HEK293 (cell line): ENCODE data around the gene NDUFB10.

ENCODE experiments used
- KLF1 ChIP-seq: fragments of 450-650 bp; formaldehyde crosslinking; IDR thresholded peaks from 2 replicates; pipeline ENCODE4 v1.5.1; 2016; ENCODE audit warnings: missing biosample characterization, missing genetic modification characterization
- KLF10 ChIP-seq: fragments of 450-650 bp; IDR thresholded peaks from 2 replicates; pipeline ENCODE4 v1.5.1; 2018; ENCODE audit warnings: missing biosample characterization, mild to moderate bottlenecking, missing genetic modification characterization
- PATZ1 ChIP-seq: fragments of 450-650 bp; formaldehyde crosslinking; IDR thresholded peaks from 2 replicates; pipeline ENCODE4 v1.5.1; 2016; ENCODE audit warnings: missing biosample characterization, missing genetic modification characterization
- PRDM4 ChIP-seq: fragments of 450-650 bp; formaldehyde crosslinking; IDR thresholded peaks from 2 replicates; pipeline ENCODE4 v1.5.1; 2017; ENCODE audit warnings: missing biosample characterization, missing genetic modification characterization
- RBAK ChIP-seq: fragments of 450-650 bp; formaldehyde crosslinking; IDR thresholded peaks from 2 replicates; pipeline ENCODE4 v1.5.1; 2016; ENCODE audit warnings: missing biosample characterization, missing genetic modification characterization
- SCRT2 ChIP-seq: fragments of 450-650 bp; formaldehyde crosslinking; IDR thresholded peaks from 2 replicates; pipeline ENCODE4 v1.5.1; 2016; ENCODE audit warnings: missing biosample characterization, missing genetic modification characterization
- ZBTB11 ChIP-seq: fragments of 450-650 bp; formaldehyde crosslinking; conservative IDR thresholded peaks from 2 replicates; pipeline ENCODE4 v1.5.1; 2016; ENCODE audit warnings: low read depth, missing biosample characterization, missing genetic modification characterization
- ZBTB8A ChIP-seq: fragments of 450-650 bp; formaldehyde crosslinking; IDR thresholded peaks from 2 replicates; pipeline ENCODE4 v1.5.1; 2016; ENCODE audit warnings: missing biosample characterization, missing genetic modification characterization
- ZEB2 ChIP-seq: fragments of 450-650 bp; formaldehyde crosslinking; IDR thresholded peaks from 2 replicates; pipeline ENCODE4 v1.5.1; 2016; ENCODE audit warnings: missing biosample characterization, missing genetic modification characterization
- ZFHX2 ChIP-seq: fragments of 450-650 bp; formaldehyde crosslinking; conservative IDR thresholded peaks from 2 replicates; pipeline ENCODE4 v1.5.1; 2016; ENCODE audit warnings: missing biosample characterization, missing genetic modification characterization
- ZFP69B ChIP-seq: fragments of 450-650 bp; formaldehyde crosslinking; IDR thresholded peaks from 2 replicates; pipeline ENCODE4 v1.5.1; 2016; ENCODE audit warnings: missing biosample characterization, missing genetic modification characterization
- ZNF138 ChIP-seq: fragments of 450-650 bp; formaldehyde crosslinking; IDR thresholded peaks from 2 replicates; pipeline ENCODE4 v1.5.1; 2016; ENCODE audit warnings: missing biosample characterization, missing genetic modification characterization, borderline replicate concordance
- ZNF148 ChIP-seq: fragments of 450-650 bp; formaldehyde crosslinking; IDR thresholded peaks from 2 replicates; pipeline ENCODE4 v1.5.0; 2017; ENCODE audit warnings: missing biosample characterization, missing genetic modification characterization, borderline replicate concordance
- ZNF2 ChIP-seq: fragments of 450-650 bp; formaldehyde crosslinking; IDR thresholded peaks from 2 replicates; pipeline ENCODE4 v1.5.1; 2016; ENCODE audit warnings: missing biosample characterization, missing genetic modification characterization
- ZNF292 ChIP-seq: fragments of 450-650 bp; formaldehyde crosslinking; IDR thresholded peaks from 2 replicates; pipeline ENCODE4 v1.5.1; 2016; ENCODE audit warnings: low read depth, missing biosample characterization, missing genetic modification characterization, borderline replicate concordance
- ZNF362 ChIP-seq: fragments of 450-650 bp; formaldehyde crosslinking; IDR thresholded peaks from 2 replicates; pipeline ENCODE4 v1.5.1; 2016; ENCODE audit warnings: missing biosample characterization, missing genetic modification characterization
- ZNF398 ChIP-seq: fragments of 450-650 bp; formaldehyde crosslinking; IDR thresholded peaks from 2 replicates; pipeline ENCODE4 v1.5.1; 2017; ENCODE audit warnings: missing biosample characterization, missing genetic modification characterization
- ZNF610 ChIP-seq: fragments of 450-650 bp; formaldehyde crosslinking; IDR thresholded peaks from 2 replicates; pipeline ENCODE4 v1.5.1; 2016; ENCODE audit warnings: missing biosample characterization, missing genetic modification characterization, borderline replicate concordance
- ZNF677 ChIP-seq: fragments of 450-650 bp; IDR thresholded peaks from 2 replicates; pipeline ENCODE4 v1.5.0; 2018; ENCODE audit warnings: missing biosample characterization, mild to moderate bottlenecking, missing genetic modification characterization, moderate library complexity
- ZNF76 ChIP-seq: fragments of 450-650 bp; formaldehyde crosslinking; IDR thresholded peaks from 2 replicates; pipeline ENCODE4; 2016; ENCODE audit warnings: low read depth, missing biosample characterization, missing genetic modification characterization, borderline replicate concordance
- ZNF768 ChIP-seq: fragments of 450-650 bp; formaldehyde crosslinking; IDR thresholded peaks from 2 replicates; pipeline ENCODE4 v1.5.1; 2018; ENCODE audit warnings: missing biosample characterization, mild to moderate bottlenecking, missing genetic modification characterization
- ZNF785 ChIP-seq: fragments of 450-650 bp; formaldehyde crosslinking; IDR thresholded peaks from 2 replicates; pipeline ENCODE4 v1.5.1; 2016; ENCODE audit warnings: missing biosample characterization, missing genetic modification characterization
- ZNF791 ChIP-seq: fragments of 450-650 bp; formaldehyde crosslinking; IDR thresholded peaks from 2 replicates; pipeline ENCODE4 v1.5.1; 2016; ENCODE audit warnings: missing biosample characterization, missing genetic modification characterization
- ZNF843 ChIP-seq: fragments of 450-650 bp; formaldehyde crosslinking; IDR thresholded peaks from 2 replicates; pipeline ENCODE4 v1.5.1; 2016; ENCODE audit warnings: missing biosample characterization, missing genetic modification characterization

The NDUFB10 gene

GRCh38 chr16:2003827-2004641 lies 44.7 kb downstream of the NDUFB10 start (continued):
- TF ChIP-seq PATZ1 (tag by site-specific recombination), result peak; percentile 72
- TF ChIP-seq ZNF768 (tag by site-specific recombination), result peak; percentile 56; the same call in 1 of the 2 replicates
- TF ChIP-seq ZNF677 (tag by site-specific recombination), result no peak
- TF ChIP-seq ZNF785, result no peak
- TF ChIP-seq ZNF2 (tag by site-specific recombination), result peak; percentile 37; the same call in 1 of the 2 replicates
- no peak for TF ChIP-seq RBAK (tag by site-specific recombination)
- TF ChIP-seq ZFHX2 (tag by site-specific recombination), result no peak
- peak; percentile 71; the same call in 1 of the 2 replicates for TF ChIP-seq KLF10 (tag by site-specific recombination)
- TF ChIP-seq ZNF292 (tag by site-specific recombination), result no peak
- TF ChIP-seq SCRT2 (tag by site-specific recombination), result peak; percentile 93
- TF ChIP-seq PRDM4 (tag by site-specific recombination), result no peak
- no peak for TF ChIP-seq ZNF76 (tag by site-specific recombination)
- no peak for TF ChIP-seq ZNF148 (tag by site-specific recombination)
- peak; percentile 25; the same call in 1 of the 2 replicates for TF ChIP-seq ZBTB8A
- no peak; the same call in 1 of the 2 replicates for TF ChIP-seq ZNF610 (tag by site-specific recombination)
- TF ChIP-seq KLF1 (tag by site-specific recombination), result peak; percentile 95
- TF ChIP-seq ZNF398 (tag by site-specific recombination), result no peak
- peak; percentile 58; the same call in 1 of the 2 replicates for TF ChIP-seq ZFP69B (tag by site-specific recombination)
- TF ChIP-seq ZBTB11 (tag by site-specific recombination), result peak; percentile 33; the same call in 1 of the 2 replicates
- TF ChIP-seq ZNF138 (tag by site-specific recombination), result no peak
- TF ChIP-seq ZNF791 (tag by site-specific recombination), result no peak
- TF ChIP-seq ZNF843, result 0 out of 2 replicates have a peak, but pooled peaks have one; percentile 38
- TF ChIP-seq ZEB2, result peak; percentile 77
- no peak for TF ChIP-seq ZNF362 (tag by site-specific recombination)
